ENCODE measurements around the gene GPC6. TPM values are rescaled to one million over a fixed set of nuclear protein-coding genes. Genes with fewer than 3 reads are reported as not detected.

Gene GPC6
- total and polyA plus RNA-seq, 9 of the 15 experiments (the other 6 are each of a cell fraction or from before 2014, with no cell fraction given) = under 0.01 to 0.20 (median 0.01) TPM; not detected in 4

DNA sequence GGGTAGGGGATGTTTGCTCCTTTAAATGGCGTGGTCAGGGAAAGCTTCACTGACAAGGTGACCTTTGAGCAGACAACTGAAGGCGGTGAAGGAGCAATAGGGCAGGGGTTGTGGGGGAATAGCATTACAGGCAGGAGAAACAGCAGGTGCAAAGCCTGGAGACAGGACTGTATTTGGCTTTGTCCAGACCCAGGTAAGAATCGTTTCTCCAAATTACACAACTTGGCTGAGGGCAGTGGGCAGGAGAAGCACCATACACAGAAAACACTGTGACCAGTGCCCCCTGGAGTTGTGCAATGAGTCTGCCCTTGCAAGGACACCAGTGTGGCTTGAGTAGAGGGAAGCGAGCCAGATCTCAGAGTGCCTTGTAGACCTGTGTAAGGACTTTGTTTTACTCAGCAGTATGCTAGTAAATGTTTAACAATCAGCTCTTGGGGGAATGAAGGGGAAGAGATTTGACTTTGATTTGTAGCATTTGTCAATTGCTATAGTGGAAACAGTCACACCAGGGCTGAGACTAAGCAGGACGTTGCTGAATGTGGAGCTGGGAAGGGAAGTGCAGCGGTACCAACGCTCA, 892.8 kb downstream of the GPC6 start (continued):
- TF ChIP-seq, protein P1, sequence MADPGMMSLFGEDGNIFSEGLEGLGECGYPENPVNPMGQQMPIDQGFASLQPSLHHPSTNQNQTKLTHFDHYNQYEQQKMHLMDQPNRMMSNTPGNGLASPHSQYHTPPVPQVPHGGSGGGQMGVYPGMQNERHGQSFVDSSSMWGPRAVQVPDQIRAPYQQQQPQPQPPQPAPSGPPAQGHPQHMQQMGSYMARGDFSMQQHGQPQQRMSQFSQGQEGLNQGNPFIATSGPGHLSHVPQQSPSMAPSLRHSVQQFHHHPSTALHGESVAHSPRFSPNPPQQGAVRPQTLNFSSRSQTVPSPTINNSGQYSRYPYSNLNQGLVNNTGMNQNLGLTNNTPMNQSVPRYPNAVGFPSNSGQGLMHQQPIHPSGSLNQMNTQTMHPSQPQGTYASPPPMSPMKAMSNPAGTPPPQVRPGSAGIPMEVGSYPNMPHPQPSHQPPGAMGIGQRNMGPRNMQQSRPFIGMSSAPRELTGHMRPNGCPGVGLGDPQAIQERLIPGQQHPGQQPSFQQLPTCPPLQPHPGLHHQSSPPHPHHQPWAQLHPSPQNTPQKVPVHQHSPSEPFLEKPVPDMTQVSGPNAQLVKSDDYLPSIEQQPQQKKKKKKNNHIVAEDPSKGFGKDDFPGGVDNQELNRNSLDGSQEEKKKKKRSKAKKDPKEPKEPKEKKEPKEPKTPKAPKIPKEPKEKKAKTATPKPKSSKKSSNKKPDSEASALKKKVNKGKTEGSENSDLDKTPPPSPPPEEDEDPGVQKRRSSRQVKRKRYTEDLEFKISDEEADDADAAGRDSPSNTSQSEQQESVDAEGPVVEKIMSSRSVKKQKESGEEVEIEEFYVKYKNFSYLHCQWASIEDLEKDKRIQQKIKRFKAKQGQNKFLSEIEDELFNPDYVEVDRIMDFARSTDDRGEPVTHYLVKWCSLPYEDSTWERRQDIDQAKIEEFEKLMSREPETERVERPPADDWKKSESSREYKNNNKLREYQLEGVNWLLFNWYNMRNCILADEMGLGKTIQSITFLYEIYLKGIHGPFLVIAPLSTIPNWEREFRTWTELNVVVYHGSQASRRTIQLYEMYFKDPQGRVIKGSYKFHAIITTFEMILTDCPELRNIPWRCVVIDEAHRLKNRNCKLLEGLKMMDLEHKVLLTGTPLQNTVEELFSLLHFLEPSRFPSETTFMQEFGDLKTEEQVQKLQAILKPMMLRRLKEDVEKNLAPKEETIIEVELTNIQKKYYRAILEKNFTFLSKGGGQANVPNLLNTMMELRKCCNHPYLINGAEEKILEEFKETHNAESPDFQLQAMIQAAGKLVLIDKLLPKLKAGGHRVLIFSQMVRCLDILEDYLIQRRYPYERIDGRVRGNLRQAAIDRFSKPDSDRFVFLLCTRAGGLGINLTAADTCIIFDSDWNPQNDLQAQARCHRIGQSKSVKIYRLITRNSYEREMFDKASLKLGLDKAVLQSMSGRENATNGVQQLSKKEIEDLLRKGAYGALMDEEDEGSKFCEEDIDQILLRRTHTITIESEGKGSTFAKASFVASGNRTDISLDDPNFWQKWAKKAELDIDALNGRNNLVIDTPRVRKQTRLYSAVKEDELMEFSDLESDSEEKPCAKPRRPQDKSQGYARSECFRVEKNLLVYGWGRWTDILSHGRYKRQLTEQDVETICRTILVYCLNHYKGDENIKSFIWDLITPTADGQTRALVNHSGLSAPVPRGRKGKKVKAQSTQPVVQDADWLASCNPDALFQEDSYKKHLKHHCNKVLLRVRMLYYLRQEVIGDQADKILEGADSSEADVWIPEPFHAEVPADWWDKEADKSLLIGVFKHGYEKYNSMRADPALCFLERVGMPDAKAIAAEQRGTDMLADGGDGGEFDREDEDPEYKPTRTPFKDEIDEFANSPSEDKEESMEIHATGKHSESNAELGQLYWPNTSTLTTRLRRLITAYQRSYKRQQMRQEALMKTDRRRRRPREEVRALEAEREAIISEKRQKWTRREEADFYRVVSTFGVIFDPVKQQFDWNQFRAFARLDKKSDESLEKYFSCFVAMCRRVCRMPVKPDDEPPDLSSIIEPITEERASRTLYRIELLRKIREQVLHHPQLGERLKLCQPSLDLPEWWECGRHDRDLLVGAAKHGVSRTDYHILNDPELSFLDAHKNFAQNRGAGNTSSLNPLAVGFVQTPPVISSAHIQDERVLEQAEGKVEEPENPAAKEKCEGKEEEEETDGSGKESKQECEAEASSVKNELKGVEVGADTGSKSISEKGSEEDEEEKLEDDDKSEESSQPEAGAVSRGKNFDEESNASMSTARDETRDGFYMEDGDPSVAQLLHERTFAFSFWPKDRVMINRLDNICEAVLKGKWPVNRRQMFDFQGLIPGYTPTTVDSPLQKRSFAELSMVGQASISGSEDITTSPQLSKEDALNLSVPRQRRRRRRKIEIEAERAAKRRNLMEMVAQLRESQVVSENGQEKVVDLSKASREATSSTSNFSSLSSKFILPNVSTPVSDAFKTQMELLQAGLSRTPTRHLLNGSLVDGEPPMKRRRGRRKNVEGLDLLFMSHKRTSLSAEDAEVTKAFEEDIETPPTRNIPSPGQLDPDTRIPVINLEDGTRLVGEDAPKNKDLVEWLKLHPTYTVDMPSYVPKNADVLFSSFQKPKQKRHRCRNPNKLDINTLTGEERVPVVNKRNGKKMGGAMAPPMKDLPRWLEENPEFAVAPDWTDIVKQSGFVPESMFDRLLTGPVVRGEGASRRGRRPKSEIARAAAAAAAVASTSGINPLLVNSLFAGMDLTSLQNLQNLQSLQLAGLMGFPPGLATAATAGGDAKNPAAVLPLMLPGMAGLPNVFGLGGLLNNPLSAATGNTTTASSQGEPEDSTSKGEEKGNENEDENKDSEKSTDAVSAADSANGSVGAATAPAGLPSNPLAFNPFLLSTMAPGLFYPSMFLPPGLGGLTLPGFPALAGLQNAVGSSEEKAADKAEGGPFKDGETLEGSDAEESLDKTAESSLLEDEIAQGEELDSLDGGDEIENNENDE (IDR thresholded peaks at IDR 0.05; ENCODE audit: low read depth, low read length) = no peak
- no peak for TF ChIP-seq PHB2 (IDR thresholded peaks at IDR 0.05; ENCODE audit: low read depth)
- TF ChIP-seq RBM14 (IDR thresholded peaks at IDR 0.05; ENCODE audit: borderline replicate concordance, insufficient read depth, low read depth, low read length) = no peak
- no peak for TF ChIP-seq BCOR (IDR thresholded peaks at IDR 0.05)
- TF ChIP-seq SIRT6 (IDR thresholded peaks at IDR 0.05; ENCODE audit: low read depth, low read length) = no peak
- no peak for TF ChIP-seq ZNF76 (CRISPR knock-in tag; IDR thresholded peaks at IDR 0.05; ENCODE audit: borderline replicate concordance)
- TF ChIP-seq RHOXF2B (CRISPR knock-in tag; conservative IDR thresholded peaks at IDR 0.05) = no peak
- no peak for TF ChIP-seq ZNF644 (tag; IDR thresholded peaks at IDR 0.05; ENCODE audit: low read depth)
